Astrocyte of the spinal cord (primary cell): ENCODE measurements around the gene OXSR1.

Experiments
- DNase-seq: peaks from one replicate; pipeline ENCODE4 v3.0.0; 2011; ENCODE audit warnings: low read depth, low spot score
- H3K4me3 ChIP-seq: 2 replicates; pipeline ENCODE4 v1.5.1; 2011; ENCODE audit warnings: low read depth, mild to moderate bottlenecking, low read length, moderate library complexity
- in situ Hi-C: cut with HindIII; loops from 2 replicates; pipeline ENCODE4 v1.10.0; 2017; ENCODE audit warnings: low sequenced_read_pairs
- TF ChIP-seq, protein P1 (sequence below): IDR thresholded peaks from 2 replicates; pipeline ENCODE4 v1.5.1; 2012; ENCODE audit warnings: low read depth, mild to moderate bottlenecking, low read length, inconsistent platforms

OXSR1 gene

DNA sequence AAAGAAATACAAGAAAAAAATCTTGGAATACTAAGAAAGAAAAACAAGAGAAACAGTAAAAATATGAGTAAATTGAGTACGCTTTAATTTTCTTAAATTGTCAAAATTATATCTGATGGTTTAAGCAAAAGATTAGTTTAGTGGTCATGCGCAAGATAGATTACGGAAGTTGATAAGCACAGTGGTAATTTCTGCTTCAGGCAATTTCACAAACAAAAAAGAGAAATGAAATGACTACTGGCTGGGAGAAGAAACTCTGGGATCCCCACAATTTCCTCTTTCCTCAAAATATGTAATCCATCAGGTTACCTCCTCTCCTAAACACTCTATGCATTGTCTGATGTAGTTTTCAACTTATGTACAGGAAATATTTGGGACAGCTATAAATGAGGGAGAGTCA, 17.9 kb upstream of the OXSR1 start:
- DNase-seq = no peak
- in situ Hi-C loops = no loop called here
- no peak overlapping the region for H3K4me3 ChIP-seq
- TF ChIP-seq, protein P1, sequence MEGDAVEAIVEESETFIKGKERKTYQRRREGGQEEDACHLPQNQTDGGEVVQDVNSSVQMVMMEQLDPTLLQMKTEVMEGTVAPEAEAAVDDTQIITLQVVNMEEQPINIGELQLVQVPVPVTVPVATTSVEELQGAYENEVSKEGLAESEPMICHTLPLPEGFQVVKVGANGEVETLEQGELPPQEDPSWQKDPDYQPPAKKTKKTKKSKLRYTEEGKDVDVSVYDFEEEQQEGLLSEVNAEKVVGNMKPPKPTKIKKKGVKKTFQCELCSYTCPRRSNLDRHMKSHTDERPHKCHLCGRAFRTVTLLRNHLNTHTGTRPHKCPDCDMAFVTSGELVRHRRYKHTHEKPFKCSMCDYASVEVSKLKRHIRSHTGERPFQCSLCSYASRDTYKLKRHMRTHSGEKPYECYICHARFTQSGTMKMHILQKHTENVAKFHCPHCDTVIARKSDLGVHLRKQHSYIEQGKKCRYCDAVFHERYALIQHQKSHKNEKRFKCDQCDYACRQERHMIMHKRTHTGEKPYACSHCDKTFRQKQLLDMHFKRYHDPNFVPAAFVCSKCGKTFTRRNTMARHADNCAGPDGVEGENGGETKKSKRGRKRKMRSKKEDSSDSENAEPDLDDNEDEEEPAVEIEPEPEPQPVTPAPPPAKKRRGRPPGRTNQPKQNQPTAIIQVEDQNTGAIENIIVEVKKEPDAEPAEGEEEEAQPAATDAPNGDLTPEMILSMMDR = no peak

DNA sequence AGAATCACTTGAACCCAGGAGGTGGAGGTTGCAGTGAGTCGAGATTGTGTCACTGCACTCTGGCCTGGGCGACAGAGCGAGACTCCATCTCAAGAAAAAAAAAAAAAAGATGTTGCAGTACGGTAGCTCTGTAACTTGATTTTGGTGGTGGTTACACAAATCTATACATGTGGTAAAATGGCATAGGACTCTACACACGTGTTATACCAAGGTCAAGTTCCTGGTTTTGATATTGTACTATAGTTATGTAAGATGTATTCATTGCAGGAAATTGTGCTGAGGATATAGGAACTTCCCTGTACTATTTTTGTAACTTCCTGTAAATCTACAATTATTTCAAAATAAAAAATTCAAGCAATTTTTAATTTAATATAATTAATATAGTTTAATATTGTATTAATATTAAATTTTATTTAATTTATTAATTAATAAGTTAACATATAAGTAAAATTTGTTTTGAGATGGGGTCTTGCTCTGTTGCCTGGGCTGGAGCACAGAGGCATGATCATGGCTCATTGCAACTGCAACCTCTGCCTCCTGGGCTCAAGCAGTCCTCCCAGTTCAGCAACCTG, 16.9 kb upstream of the OXSR1 start:
- TF ChIP-seq, protein P1 = no peak
- no peak for DNase-seq
- no peak overlapping the region for H3K4me3 ChIP-seq
- in situ Hi-C loops = no loop called here

DNA sequence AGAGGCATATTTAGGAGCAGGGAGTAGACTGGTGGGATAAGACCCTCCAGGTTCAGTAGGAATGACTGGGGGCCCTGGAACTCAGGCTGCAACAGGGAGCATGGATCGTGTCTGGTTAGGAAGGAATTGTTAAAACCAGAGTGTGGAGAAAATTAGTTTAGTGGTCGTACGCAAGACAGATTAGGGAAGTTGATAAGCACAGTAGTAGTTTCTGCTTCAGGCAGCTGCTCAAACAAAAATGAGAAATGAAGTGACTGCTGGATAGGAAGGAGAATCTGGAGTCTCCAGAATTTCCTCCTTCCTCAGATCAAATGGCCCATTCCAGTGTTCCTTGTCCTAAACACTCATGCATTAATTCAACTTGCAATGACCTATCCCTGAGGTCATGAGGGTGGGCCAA, 15.6 kb upstream of the OXSR1 start:
- H3K4me3 ChIP-seq = no peak overlapping the region
- no peak for DNase-seq
- TF ChIP-seq, protein P1 = no peak
- in situ Hi-C loops = no loop called here

DNA sequence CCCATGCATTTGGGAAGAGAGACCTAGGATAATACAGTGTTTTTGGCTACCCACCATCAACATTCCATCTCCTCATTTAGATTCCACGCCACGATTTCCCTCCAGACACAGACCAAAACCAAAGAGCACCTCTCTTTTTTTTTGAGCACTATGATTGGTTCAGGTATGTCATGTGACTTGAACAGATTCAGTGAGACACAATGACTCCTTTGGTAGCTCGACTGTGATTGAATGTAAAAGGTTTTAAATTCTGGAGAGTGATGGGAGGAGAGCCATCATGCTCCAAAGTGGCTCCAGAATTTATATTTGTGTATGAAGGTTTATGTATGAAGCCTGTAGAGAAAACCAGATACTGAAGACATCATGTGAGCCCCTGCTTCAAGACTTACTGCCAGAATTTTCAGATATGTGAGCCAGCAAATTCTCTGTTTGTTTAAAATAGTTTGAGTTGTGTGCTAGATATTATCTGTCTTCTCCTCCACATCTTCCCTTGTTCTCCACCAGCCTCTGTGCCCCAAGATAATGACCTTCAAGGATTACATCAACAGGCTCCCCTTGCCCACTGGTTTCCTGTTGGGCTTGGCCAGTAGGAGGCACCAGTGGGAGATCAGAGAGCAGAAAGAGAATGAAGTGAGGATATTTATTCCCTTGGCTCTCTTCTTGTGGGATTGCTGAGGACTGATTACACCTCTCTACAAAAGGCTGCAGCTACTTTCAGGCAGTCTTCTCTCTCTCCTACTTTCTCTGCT, 14.4 kb upstream of the OXSR1 start:
- TF ChIP-seq, protein P1 = no peak
- in situ Hi-C loops = no loop called here
- no peak for DNase-seq
- no peak overlapping the region for H3K4me3 ChIP-seq

DNA sequence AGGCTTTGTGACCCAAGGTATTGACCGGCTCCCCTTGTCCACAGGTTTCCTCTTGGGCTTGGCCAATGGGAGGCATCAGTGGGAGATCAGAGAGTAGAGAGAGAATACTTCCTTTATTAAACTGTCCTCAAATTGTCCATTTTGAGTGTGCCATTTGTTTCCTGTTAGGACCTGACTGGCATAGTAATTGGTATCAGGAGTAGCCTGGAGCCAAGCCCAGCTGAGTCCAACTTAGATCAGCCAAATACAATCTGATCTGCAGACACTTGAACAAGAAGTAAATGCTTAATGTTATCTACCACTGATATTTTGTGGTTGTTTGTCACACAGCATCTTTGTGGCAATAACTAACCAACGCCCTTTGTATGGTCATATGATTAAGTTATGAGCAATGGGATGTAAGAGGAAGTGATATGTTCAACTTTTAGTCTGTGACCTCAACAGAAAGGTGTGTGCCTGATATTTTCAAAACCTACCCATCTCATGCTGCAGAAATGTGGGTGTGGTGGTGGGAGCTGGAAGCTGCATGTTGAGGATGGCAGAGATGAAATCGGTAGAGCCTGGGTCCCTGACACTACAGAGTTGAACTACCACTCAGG, 13.6 kb upstream of the OXSR1 start:
- TF ChIP-seq, protein P1 = no peak
- in situ Hi-C loops = no loop called here

DNA sequence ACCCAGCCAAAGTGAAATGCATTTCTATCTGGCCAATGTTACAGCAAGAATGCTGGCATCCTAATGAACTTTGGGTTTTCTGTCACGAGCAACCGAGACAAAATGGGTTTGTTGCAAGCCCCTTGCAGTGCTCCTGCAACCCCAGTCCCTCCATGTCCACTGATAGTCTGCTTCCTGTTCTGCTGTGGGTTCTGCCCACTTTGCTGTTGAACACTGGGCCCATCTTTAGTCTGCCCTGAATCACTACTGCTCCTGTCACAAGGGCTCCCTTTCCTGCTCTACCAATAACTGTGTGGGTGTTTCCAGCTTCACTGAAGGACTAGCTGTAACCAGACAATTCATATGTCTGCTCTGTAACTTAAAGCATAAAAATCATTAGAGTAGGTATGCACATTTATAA, 12.7 kb upstream of the OXSR1 start:
- DNase-seq = no peak
- TF ChIP-seq, protein P1 = no peak
- no peak overlapping the region for H3K4me3 ChIP-seq
- in situ Hi-C loops = no loop called here

More for the DNA sequence above, 13.6 kb upstream of the OXSR1 start:
- no peak overlapping the region for H3K4me3 ChIP-seq
- DNase-seq = no peak
